ENCODE measurements around the gene OVCA2. TPM values are rescaled to one million over a fixed set of nuclear protein-coding genes. Genes with fewer than 3 reads are reported as not detected.

OVCA2 gene
- total RNA-seq, 1 experiment from 2014 or later = 35.4 TPM

DNA sequence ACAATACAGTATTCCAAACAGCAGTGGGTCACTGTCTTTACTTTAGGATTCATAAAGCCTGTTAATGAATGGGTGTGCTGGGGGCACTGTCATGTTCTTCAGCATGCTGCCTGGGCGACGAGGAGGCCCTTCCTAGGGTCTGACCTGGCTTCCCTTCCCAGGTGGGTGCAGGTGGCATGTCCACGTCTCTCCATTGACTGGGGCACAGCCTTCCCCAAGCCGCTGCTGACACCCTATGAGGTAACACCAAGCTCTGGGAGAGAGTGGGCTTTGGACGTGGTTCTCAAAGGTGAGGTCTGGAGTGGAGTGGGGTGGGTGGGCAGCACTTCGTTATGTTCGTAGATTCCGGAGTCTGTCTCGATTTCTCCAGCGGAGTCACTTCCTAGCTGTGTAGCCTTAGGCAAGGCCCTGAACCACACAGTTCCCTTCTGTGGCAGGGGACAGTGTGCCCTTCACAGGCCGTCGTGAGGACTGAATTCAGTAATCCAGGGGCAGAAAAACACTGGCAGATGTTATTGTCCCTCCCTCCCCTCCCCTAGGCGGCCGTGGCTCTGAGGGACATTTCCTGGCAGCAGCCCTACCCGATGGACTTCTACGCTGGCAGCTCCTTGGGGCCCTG is 771 bp upstream of the OVCA2 start:
- H3K27me3 ChIP-seq (ENCODE audit: insufficient read depth, low read depth) = no peaks in the 10 kb centered on the region

DNA sequence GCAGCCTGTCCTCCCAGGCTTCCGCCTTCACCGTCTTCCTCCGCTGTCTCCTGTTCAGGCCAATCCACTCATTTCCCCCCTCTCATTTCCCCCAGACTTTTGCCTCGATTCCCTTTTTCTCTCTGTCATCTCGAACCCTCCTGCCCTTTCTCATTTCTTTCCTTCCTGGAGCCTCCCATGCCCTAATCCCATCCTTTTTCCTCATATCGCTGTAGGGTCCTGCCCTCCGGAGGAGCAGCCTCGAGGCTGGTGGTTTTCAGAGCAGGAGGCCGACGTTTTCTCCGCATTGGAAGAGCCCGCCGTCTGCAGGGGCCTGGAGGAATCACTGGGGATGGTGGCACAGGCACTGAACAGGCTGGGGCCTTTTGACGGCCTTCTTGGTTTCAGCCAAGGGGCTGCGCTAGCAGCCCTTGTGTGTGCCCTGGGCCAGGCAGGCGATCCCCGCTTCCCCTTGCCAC is 597 bp downstream of the OVCA2 start:
- BruUV-seq (replicated peaks) = no TSS peak
- H4K20me1 ChIP-seq (ENCODE audit: insufficient read depth) = no peaks in the 10 kb centered on the region
- no peaks in the 10 kb centered on the region for H3K9me3 ChIP-seq (ENCODE audit: insufficient read depth, low read depth)
- no peak for DNase-seq
- H3F3A ChIP-seq (ENCODE audit: insufficient read depth, low read depth) = peaks cover 41% of the 10 kb centered on the region
- intact Hi-C loops (cut with micrococcal nuclease; ENCODE audit: unreplicated experiment) = loop anchor here (2.0 to 5.0 kb wide), 4 partner anchors 325 to 470 kb away; partner anchors contain the start of gene RILP
- peak overlapping the region; percentile 83 for H2AFZ ChIP-seq
- no peaks in the 10 kb centered on the region for H3K27me3 ChIP-seq (ENCODE audit: insufficient read depth, low read depth)
- peak overlapping the region; percentile 93 for H3K4me3 ChIP-seq
- peaks cover 35% of the 10 kb centered on the region for H3K4me1 ChIP-seq (replicated peaks; ENCODE audit: insufficient read depth)
- H3K36me3 ChIP-seq (ENCODE audit: low read depth) = peaks cover 7% of the 10 kb centered on the region; the same call in 1 of the 2 replicates
- no peaks in the 10 kb centered on the region for H3K9me2 ChIP-seq (ENCODE audit: insufficient read depth)
- TF ChIP-seq EZH2 (IDR thresholded peaks at IDR 0.05; ENCODE audit: low read depth) = no peak
- TF ChIP-seq, protein P1, sequence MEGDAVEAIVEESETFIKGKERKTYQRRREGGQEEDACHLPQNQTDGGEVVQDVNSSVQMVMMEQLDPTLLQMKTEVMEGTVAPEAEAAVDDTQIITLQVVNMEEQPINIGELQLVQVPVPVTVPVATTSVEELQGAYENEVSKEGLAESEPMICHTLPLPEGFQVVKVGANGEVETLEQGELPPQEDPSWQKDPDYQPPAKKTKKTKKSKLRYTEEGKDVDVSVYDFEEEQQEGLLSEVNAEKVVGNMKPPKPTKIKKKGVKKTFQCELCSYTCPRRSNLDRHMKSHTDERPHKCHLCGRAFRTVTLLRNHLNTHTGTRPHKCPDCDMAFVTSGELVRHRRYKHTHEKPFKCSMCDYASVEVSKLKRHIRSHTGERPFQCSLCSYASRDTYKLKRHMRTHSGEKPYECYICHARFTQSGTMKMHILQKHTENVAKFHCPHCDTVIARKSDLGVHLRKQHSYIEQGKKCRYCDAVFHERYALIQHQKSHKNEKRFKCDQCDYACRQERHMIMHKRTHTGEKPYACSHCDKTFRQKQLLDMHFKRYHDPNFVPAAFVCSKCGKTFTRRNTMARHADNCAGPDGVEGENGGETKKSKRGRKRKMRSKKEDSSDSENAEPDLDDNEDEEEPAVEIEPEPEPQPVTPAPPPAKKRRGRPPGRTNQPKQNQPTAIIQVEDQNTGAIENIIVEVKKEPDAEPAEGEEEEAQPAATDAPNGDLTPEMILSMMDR (conservative IDR thresholded peaks at IDR 0.05) = no peak
- ChIA-PET CTCF (no interaction called here), POLR2A (ENCODE audit: unreplicated experiment) (no interaction called here)
- peak overlapping the region; percentile 98 for H3K4me2 ChIP-seq
- peaks cover 19% of the 10 kb centered on the region for H3K79me2 ChIP-seq (ENCODE audit: low read depth)
- peak overlapping the region; percentile 73 for H3K27ac ChIP-seq

More for the DNA sequence above, 771 bp upstream of the OVCA2 start:
- Histone ChIP-seq H3F3A (ENCODE audit: insufficient read depth, low read depth) (peaks cover 44% of the 10 kb centered on the region), H3K79me2 (ENCODE audit: low read depth) (peaks cover 19% of the 10 kb centered on the region), H3K36me3 (ENCODE audit: low read depth) (peaks cover 7% of the 10 kb centered on the region; the same call in 1 of the 2 replicates), H3K4me1 (replicated peaks; ENCODE audit: insufficient read depth) (peaks cover 35% of the 10 kb centered on the region), H3K4me2 (peak overlapping the region; percentile 98), H3K9me2 (ENCODE audit: insufficient read depth) (no peaks in the 10 kb centered on the region), H4K20me1 (ENCODE audit: insufficient read depth) (no peaks in the 10 kb centered on the region), H2AFZ (peak overlapping the region; percentile 83; the same call in 1 of the 2 replicates), H3K4me3 (peak overlapping the region; percentile 93), H3K27ac (no peak overlapping the region), H3K9me3 (ENCODE audit: insufficient read depth, low read depth) (no peaks in the 10 kb centered on the region)
- DNase-seq = no peak
- ChIA-PET CTCF (interaction anchor here (0.9 kb wide), 1 partner anchor 132 kb away, joined by 3 read pairs; no protein-coding TSS in a partner anchor), POLR2A (ENCODE audit: unreplicated experiment) (no interaction called here)
- intact Hi-C loops (cut with micrococcal nuclease; ENCODE audit: unreplicated experiment) = loop anchor here (5.0 kb wide), 3 partner anchors 324 to 469 kb away; no protein-coding TSS in a partner anchor
- BruUV-seq (replicated peaks) = TSS peak; percentile 29
- TF ChIP-seq, protein P1 (conservative IDR thresholded peaks at IDR 0.05) = no peak
- TF ChIP-seq EZH2 (IDR thresholded peaks at IDR 0.05; ENCODE audit: low read depth) = no peak

DNA sequence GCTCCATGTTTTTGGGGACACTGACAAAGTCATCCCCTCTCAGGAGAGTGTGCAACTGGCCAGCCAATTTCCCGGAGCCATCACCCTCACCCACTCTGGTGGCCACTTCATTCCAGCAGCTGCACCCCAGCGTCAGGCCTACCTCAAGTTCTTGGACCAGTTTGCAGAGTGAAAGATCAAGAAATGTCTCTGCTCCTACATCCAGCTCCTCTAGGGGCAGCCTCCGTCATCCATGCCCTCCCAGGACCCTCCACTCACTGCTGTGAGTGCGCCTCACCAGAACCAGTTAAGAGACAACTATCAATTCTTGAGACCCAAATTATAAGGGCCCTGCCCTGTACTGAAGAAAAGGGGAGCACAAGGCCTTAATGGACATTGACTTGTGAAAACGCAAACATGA is 1.1 kb downstream of the OVCA2 start:
- H3K27ac ChIP-seq = peak overlapping the region; percentile 73
- intact Hi-C loops (cut with micrococcal nuclease; ENCODE audit: unreplicated experiment) = loop anchor here (2.0 to 5.0 kb wide), 4 partner anchors 326 to 471 kb away; partner anchors contain the start of gene RILP

More for the DNA sequence above, 1.1 kb downstream of the OVCA2 start:
- H2AFZ ChIP-seq = no peak overlapping the region
- no peaks in the 10 kb centered on the region for H3K27me3 ChIP-seq (ENCODE audit: insufficient read depth, low read depth)
- peaks cover 7% of the 10 kb centered on the region; the same call in 1 of the 2 replicates for H3K36me3 ChIP-seq (ENCODE audit: low read depth)
- no peaks in the 10 kb centered on the region for H4K20me1 ChIP-seq (ENCODE audit: insufficient read depth)
- H3K79me2 ChIP-seq (ENCODE audit: low read depth) = peaks cover 19% of the 10 kb centered on the region
- H3K4me2 ChIP-seq = peak overlapping the region; percentile 98
- no peak for DNase-seq
- TF ChIP-seq EZH2 (IDR thresholded peaks at IDR 0.05; ENCODE audit: low read depth) = no peak
- TF ChIP-seq, protein P1 (conservative IDR thresholded peaks at IDR 0.05) = no peak
- peaks cover 35% of the 10 kb centered on the region for H3K4me1 ChIP-seq (replicated peaks; ENCODE audit: insufficient read depth)
- ChIA-PET CTCF (no interaction called here), POLR2A (ENCODE audit: unreplicated experiment) (no interaction called here)
- peaks cover 39% of the 10 kb centered on the region for H3F3A ChIP-seq (ENCODE audit: insufficient read depth, low read depth)
- BruUV-seq (replicated peaks) = TSS peak; percentile 53
- peak overlapping the region; percentile 93 for H3K4me3 ChIP-seq
- H3K9me3 ChIP-seq (ENCODE audit: insufficient read depth, low read depth) = no peaks in the 10 kb centered on the region
- no peaks in the 10 kb centered on the region for H3K9me2 ChIP-seq (ENCODE audit: insufficient read depth)

Measured in PC-9 (cell line).